Measurements from ENCODE around the gene PLEKHA7. TPM values are rescaled to one million over a fixed set of nuclear protein-coding genes. Genes with fewer than 3 reads are reported as not detected.

Gene PLEKHA7
- total RNA-seq, 2 donors from 2014 or later, result 10.8 to 17.6 TPM

DNA sequence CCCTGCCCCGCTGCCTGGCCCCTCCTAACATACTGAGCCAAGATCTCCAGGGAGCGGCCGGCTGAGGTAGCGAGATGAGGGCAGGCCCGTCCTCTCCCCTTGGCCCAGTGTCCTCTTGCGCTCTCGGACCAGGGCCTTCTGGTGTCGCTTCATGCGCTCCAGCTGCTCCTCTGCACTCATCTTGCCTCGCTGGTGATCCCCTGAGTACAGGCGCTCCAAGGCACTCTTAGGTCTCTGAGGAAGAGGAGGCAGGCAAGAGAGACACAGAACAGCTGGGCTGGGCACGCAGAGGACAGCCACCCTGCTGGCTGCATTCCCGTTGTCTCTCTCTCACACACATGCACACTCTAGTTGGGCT, 225.2 kb downstream of the PLEKHA7 start:
- Histone ChIP-seq H3K4me3 (no peak overlapping the region), H3K27me3 (replicated peaks; ENCODE audit: insufficient read depth) (no peaks in the 10 kb centered on the region), H3K4me1 (ENCODE audit: control insufficient read depth in 1 of 2, low read depth in 2 of 2) (peaks cover 34 to 43% of the 10 kb centered on the region in 2 donors), H3K9me3 (no peaks in the 10 kb centered on the region), H3K27ac (peak overlapping the region in 1 of 2 donors; percentile 44), H3K36me3 (no peaks in the 10 kb centered on the region)
- DNase-seq (ENCODE audit: low spot score) (no peak), ATAC-seq (ENCODE audit: insufficient number of reproducible peaks, low FRiP score, low read depth) (no peak)
- TF ChIP-seq CTCF (IDR thresholded peaks at IDR 0.05), result no peak

DNA sequence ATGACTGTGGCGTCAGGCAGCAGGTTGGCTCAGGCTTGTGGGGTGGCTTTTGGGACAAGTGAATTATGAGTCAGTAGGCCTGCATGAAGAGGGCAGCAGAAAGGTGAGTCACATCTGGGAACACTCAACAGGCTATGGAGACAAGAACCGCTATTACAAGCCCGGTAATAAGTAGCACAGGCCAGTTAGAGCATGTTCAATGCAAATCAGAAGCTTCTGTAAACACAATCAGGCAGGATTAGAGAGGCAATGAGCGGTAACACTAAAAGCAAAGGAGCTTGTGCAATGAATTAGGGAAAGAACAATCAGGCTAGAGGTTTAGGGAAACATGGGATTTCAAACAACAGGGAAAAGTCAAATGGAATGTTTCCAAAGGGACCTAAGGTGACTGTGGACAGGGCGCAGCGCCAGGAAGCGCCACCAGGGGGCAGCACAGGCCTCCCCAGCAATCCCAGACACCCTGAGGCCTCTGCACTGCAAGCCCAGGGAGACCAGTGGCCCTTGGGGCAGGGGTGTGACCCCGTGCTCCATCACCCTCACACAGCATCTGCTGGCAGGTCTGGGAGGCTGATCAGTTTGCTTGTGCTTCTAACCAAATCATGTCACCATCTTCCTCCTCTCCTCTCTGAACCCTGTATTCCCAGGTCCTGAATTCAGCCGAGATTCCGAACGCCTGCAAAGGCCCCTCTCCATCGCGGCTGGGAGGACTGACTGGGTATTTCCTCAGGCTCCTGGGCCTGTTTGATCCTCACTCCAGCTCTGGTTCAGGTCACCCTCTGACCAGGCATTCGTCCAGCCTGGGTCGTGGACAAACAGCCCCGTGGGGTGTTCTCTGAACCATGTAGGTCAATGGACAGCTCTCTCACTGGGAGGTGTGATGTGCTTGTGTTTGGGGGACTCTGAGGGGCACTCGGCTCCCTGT, 225.8 kb downstream of the PLEKHA7 start:
- H3K27me3 ChIP-seq (replicated peaks; ENCODE audit: insufficient read depth), result no peaks in the 10 kb centered on the region
- peaks cover 30 to 37% of the 10 kb centered on the region in 2 donors for H3K4me1 ChIP-seq (ENCODE audit: control insufficient read depth in 1 of 2, low read depth in 2 of 2)
- DNase-seq (ENCODE audit: low spot score) (no peak), ATAC-seq (ENCODE audit: insufficient number of reproducible peaks, low FRiP score, low read depth) (no peak)
- peak; percentile 96 for TF ChIP-seq CTCF (IDR thresholded peaks at IDR 0.05)
- H3K9me3 ChIP-seq, result no peaks in the 10 kb centered on the region
- peak overlapping the region in 1 of 2 donors; percentile 44 for H3K27ac ChIP-seq
- H3K36me3 ChIP-seq, result no peaks in the 10 kb centered on the region
- no peak overlapping the region for H3K4me3 ChIP-seq

- Histone ChIP-seq H3K4me3 (no peak overlapping the region), H3K36me3 (no peaks in the 10 kb centered on the region), H3K9me3 (no peaks in the 10 kb centered on the region), H3K4me1 (ENCODE audit: control insufficient read depth in 1 of 2, low read depth in 2 of 2) (peaks cover 18 to 25% of the 10 kb centered on the region in 2 donors), H3K27me3 (replicated peaks; ENCODE audit: insufficient read depth) (no peaks in the 10 kb centered on the region), H3K27ac (peak overlapping the region in 1 of 2 donors; percentile 44)
- no peak for TF ChIP-seq CTCF (IDR thresholded peaks at IDR 0.05)
- ATAC-seq (ENCODE audit: insufficient number of reproducible peaks, low FRiP score, low read depth) (no peak), DNase-seq (ENCODE audit: low spot score) (no peak)
These were observed 227.0 kb downstream of the PLEKHA7 start for GRCh38 chr11:16787035-16787742.

DNA sequence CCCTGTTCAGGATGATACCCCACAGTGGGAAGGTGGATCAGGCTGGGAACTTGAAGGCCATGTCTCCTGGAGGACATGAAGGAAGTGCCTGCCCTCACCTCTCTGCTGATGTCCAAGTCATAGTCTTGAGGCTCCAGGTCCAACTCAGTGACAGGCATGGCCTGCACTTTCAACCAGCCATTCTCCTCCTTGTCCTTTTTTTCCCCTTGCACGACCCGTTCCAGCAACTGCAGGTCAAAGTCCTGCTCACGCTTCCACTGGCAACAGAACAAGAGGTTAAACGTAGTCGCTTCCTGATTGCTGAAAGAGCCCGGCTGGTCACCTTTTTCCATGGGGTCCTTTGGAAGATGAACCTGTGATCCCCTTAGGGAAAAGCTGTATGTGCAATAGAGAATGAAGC, 228.1 kb downstream of the PLEKHA7 start:
- no peaks in the 10 kb centered on the region for H3K36me3 ChIP-seq
- peaks cover 10 to 16% of the 10 kb centered on the region in 2 donors for H3K4me1 ChIP-seq (ENCODE audit: control insufficient read depth in 1 of 2, low read depth in 2 of 2)
- DNase-seq (ENCODE audit: low spot score) (no peak), ATAC-seq (ENCODE audit: insufficient number of reproducible peaks, low FRiP score, low read depth) (no peak)
- H3K9me3 ChIP-seq, result no peaks in the 10 kb centered on the region
- no peak overlapping the region for H3K27ac ChIP-seq
- no peaks in the 10 kb centered on the region for H3K27me3 ChIP-seq (replicated peaks; ENCODE audit: insufficient read depth)
- no peak overlapping the region for H3K4me3 ChIP-seq
- TF ChIP-seq CTCF (IDR thresholded peaks at IDR 0.05), result no peak

- H3K27ac ChIP-seq, result no peak overlapping the region
- H3K4me3 ChIP-seq, result no peak overlapping the region
- peaks cover 6 to 11% of the 10 kb centered on the region in 2 donors for H3K4me1 ChIP-seq (ENCODE audit: control insufficient read depth in 1 of 2, low read depth in 2 of 2)
- DNase-seq (ENCODE audit: low spot score) (no peak), ATAC-seq (ENCODE audit: insufficient number of reproducible peaks, low FRiP score, low read depth) (no peak)
- peak; percentile 83 for TF ChIP-seq CTCF (IDR thresholded peaks at IDR 0.05)
- H3K9me3 ChIP-seq, result no peaks in the 10 kb centered on the region
- H3K27me3 ChIP-seq (replicated peaks; ENCODE audit: insufficient read depth), result no peaks in the 10 kb centered on the region
- no peaks in the 10 kb centered on the region for H3K36me3 ChIP-seq
These were observed 228.6 kb downstream of the PLEKHA7 start for GRCh38 chr11:16785520-16786128.
